ENCODE results near the gene TTLL9.
A peak's percentile ranks its signal among the peaks of the same experiment; 100 is the strongest.

The TTLL9 gene

GRCh38 chr20:31833130-31833930, 37.1 kb upstream of the TTLL9 start:
- TF ChIP-seq, protein P1, sequence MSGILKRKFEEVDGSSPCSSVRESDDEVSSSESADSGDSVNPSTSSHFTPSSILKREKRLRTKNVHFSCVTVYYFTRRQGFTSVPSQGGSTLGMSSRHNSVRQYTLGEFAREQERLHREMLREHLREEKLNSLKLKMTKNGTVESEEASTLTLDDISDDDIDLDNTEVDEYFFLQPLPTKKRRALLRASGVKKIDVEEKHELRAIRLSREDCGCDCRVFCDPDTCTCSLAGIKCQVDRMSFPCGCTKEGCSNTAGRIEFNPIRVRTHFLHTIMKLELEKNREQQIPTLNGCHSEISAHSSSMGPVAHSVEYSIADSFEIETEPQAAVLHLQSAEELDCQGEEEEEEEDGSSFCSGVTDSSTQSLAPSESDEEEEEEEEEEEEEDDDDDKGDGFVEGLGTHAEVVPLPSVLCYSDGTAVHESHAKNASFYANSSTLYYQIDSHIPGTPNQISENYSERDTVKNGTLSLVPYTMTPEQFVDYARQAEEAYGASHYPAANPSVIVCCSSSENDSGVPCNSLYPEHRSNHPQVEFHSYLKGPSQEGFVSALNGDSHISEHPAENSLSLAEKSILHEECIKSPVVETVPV (CRISPR knock-in tag; IDR thresholded peaks at IDR 0.05), result no peak
- TF ChIP-seq ZC3H10 (CRISPR knock-in tag; IDR thresholded peaks at IDR 0.05) (no peak), POU6F1 (CRISPR knock-in tag; IDR thresholded peaks at IDR 0.05; ENCODE audit: borderline replicate concordance, low read depth) (no peak), ZNF70 (CRISPR knock-in tag; IDR thresholded peaks at IDR 0.05) (no peak), ZFP30 (CRISPR knock-in tag; IDR thresholded peaks at IDR 0.05) (no peak), PPARA (CRISPR knock-in tag; IDR thresholded peaks at IDR 0.05; ENCODE audit: borderline replicate concordance) (no peak), CSDC2 (CRISPR knock-in tag; IDR thresholded peaks at IDR 0.05) (no peak), SNAI2 (CRISPR knock-in tag; IDR thresholded peaks at IDR 0.05) (no peak), GLIS3 (CRISPR knock-in tag; IDR thresholded peaks at IDR 0.05) (no peak), BACH2 (CRISPR knock-in tag; IDR thresholded peaks at IDR 0.05; ENCODE audit: borderline replicate concordance) (no peak), ESRRG (CRISPR knock-in tag; IDR thresholded peaks at IDR 0.05) (no peak), TCF4 (CRISPR knock-in tag; IDR thresholded peaks at IDR 0.05; ENCODE audit: borderline replicate concordance) (no peak), OSR1 (CRISPR knock-in tag; IDR thresholded peaks at IDR 0.05) (no peak), ZNF8 (CRISPR knock-in tag; IDR thresholded peaks at IDR 0.05) (no peak), ZNF565 (CRISPR knock-in tag; conservative IDR thresholded peaks at IDR 0.05; ENCODE audit: low read depth) (no peak), RARB (CRISPR knock-in tag; IDR thresholded peaks at IDR 0.05) (no peak), ARNTL (CRISPR knock-in tag; IDR thresholded peaks at IDR 0.05; ENCODE audit: borderline replicate concordance, low read depth) (no peak), TOX (CRISPR knock-in tag; IDR thresholded peaks at IDR 0.05; ENCODE audit: borderline replicate concordance) (no peak)
- TF ChIP-seq, protein P2, sequence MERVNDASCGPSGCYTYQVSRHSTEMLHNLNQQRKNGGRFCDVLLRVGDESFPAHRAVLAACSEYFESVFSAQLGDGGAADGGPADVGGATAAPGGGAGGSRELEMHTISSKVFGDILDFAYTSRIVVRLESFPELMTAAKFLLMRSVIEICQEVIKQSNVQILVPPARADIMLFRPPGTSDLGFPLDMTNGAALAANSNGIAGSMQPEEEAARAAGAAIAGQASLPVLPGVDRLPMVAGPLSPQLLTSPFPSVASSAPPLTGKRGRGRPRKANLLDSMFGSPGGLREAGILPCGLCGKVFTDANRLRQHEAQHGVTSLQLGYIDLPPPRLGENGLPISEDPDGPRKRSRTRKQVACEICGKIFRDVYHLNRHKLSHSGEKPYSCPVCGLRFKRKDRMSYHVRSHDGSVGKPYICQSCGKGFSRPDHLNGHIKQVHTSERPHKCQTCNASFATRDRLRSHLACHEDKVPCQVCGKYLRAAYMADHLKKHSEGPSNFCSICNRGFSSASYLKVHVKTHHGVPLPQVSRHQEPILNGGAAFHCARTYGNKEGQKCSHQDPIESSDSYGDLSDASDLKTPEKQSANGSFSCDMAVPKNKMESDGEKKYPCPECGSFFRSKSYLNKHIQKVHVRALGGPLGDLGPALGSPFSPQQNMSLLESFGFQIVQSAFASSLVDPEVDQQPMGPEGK (CRISPR knock-in tag; IDR thresholded peaks at IDR 0.05; ENCODE audit: borderline replicate concordance), result no peak
- ATAC-seq, result peak; percentile 44

GRCh38 chr20:31833931-31834521, 36.4 kb upstream of the TTLL9 start:
- ATAC-seq, result no peak

More at GRCh38 chr20:31833931-31834521, 36.4 kb upstream of the TTLL9 start:
- no peak for TF ChIP-seq POU6F1 (CRISPR knock-in tag; IDR thresholded peaks at IDR 0.05; ENCODE audit: borderline replicate concordance, low read depth)
- no peak for TF ChIP-seq ZFP3 (CRISPR knock-in tag; IDR thresholded peaks at IDR 0.05)
- TF ChIP-seq, protein P1 (CRISPR knock-in tag; IDR thresholded peaks at IDR 0.05), result no peak
- TF ChIP-seq GLIS3 (CRISPR knock-in tag; IDR thresholded peaks at IDR 0.05), result no peak
- TF ChIP-seq, protein P2 (CRISPR knock-in tag; IDR thresholded peaks at IDR 0.05; ENCODE audit: borderline replicate concordance), result no peak
- TF ChIP-seq CREB5 (CRISPR knock-in tag; IDR thresholded peaks at IDR 0.05; ENCODE audit: low read depth), result no peak
- no peak for TF ChIP-seq SNAI2 (CRISPR knock-in tag; IDR thresholded peaks at IDR 0.05)
- TF ChIP-seq TCF4 (CRISPR knock-in tag; IDR thresholded peaks at IDR 0.05; ENCODE audit: borderline replicate concordance), result no peak
